Activated gamma-delta T cell treated with Interleukin-2 at 50 U/mL for 16 hours (primary cell): ENCODE measurements around the gene GSTM5.
"Not testable (repeated sequence)": the region's sequence is repeated elsewhere in the genome, so short reads cannot be mapped to it uniquely, and the experiment has no call there.

Experiments used
- DNase-seq: peaks from one replicate; pipeline ENCODE4 v3.0.0-alpha.2; 2020

GSTM5 gene

GRCh38 chr1:109711593-109712320, at the start of gene GSTM5:
GSTM5 (plus strand) TSS chr1:109712251; CDS start chr1:109712313, 62 bp downstream.
- not testable (repeated sequence) for DNase-seq

DNA sequence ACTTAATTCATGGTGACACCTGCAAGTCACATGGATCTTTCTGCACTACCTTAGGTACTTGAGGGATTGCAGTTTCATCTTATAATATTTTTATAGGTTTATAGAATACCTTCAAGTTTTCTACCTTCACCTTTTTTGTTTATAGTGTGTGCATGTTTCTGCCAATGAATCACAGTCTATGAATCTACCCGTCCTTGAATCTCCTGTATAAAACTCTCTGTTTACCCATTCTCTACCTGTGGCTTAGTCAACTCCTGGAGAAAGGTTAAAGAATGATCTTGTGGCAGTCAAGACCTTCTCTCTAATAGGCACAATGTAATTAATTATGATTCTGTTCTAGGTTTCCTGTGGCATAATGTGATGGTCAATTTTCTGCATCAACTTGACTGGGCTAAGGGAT, 47.4 kb upstream of the GSTM5 start:
- DNase-seq: no peak

DNA sequence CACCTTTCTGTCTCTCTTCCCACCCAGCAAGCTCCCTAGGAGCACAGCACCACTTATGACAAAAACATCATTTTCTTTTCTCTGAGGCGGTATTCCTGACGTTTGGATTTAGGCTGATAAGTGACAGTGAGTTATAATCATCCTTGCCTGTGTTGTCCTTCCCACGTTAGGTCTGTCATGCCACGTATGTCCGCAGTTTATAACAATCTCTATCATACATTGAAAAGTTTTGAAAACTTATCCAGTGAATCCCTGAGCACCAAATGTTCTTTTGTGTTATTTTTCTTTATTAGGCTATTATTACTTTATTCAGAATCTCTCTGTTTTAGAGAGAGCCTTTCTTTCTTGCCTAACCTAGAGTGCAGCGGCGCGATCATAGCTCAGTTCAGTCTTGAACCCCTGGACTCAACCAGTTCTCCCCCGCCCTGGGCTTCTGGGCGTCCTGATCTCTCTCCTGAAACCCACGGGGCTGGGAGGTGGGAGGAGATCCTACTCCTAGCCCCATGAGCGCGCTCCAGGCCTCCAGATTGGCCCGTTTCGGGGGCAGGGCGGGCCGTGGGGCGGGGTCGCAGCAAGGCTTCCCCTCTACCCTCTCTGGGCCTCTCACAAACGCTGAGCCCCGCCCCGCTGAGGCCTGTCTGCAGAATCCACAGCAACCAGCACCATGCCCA, 44.5 kb upstream of the GSTM5 start, which contains the start of gene GSTM2:
GSTM2 (plus strand) TSS at position 606 of the 671 bp plus-strand sequence; CDS start at position 665, 59 bp downstream.
- DNase-seq: peak; percentile 63

- DNase-seq: no peak
These were observed 43.8 kb upstream of the GSTM5 start for GRCh38 chr1:109668123-109668775.

DNA sequence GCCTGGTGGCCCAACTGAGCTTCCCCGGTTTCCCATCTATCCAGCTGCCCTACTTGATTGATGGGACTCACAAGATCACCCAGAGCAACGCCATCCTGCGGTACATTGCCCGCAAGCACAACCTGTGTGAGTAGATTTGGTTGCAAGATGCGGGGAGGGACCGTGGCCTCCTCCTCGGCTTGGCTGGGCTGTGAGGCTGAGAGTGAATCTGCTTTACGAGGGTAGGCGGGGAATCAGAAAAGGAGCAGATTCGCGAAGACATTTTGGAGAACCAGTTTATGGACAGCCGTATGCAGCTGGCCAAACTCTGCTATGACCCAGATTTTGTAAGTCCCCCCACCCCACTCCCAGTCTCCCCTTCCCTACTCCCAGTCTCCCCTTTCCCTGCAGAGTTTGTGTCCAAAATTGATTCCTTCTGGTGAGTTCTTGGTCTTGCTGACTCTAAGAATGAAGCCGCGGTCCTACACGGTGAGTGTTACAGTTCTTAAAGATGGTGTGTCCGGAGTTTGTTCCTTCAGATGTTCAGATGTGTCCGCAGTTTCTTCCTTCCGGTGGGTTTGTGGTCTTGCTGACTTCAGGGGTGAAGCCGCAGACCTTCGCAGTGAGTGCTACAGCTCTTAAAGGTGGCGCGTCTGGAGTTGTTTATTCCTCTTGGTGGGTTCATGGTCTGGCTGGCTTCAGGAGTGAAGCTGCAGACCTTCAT, 42.7 kb upstream of the GSTM5 start:
- DNase-seq: peak; percentile 10

DNA sequence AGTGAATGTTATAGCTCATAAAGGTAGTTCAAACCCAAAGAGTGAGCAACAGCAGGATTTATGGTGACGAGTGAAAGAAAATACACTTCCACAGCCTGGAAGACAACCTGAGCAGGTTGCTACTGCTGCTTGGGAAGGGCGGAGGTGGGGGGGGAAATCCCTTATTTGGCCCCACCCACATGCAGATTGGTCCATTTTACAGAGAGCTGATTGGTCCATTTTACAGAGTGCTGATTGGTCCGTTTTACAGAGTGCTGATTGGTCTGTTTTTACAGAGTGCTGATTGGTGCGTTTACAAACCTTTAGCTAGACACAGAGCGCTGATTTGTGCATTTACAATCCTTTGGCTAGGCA, 42.1 kb upstream of the GSTM5 start:
- not testable (repeated sequence) for DNase-seq

GRCh38 chr1:109671067-109671466, 41.0 kb upstream of the GSTM5 start:
- no peak for DNase-seq

GRCh38 chr1:109673861-109674260, 38.2 kb upstream of the GSTM5 start:
- not testable (repeated sequence) for DNase-seq

DNA sequence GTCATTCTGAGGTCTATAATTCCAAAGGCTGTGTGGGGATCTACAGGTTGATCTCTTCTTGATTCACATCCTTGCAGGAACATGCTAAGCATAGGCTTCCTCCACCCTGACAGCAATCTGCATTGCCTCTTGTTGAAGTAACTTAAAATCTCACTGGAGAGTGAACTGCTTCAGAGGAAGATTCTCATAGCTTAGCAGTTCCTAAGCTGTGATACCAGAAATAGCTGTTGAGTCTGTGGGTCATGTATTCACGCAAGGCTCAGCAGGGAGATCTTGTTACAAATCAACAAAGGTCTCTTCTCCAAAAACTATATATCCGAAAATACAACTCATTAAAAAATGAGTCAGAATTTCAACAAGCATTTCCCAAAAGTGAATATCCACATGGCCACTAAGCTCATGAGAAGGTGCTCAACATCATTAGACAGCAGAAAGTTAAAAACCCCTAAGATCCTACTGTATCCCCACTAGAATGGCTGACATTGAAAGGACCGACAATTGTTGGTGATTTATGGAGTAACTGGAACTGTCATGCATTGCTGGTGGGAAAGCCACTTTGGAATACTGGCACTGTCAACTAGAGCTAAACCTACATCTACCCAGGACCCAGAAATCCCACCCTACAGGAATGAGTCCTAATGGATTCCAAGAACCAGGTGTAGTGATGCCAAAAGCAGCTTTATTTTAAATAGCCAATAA, 35.2 kb upstream of the GSTM5 start:
- not testable (repeated sequence) for DNase-seq

GRCh38 chr1:109677459-109677858, 34.6 kb upstream of the GSTM5 start:
- DNase-seq: no peak

- not testable (repeated sequence) for DNase-seq
These were observed 33.4 kb upstream of the GSTM5 start for GRCh38 chr1:109678637-109679036.

DNA sequence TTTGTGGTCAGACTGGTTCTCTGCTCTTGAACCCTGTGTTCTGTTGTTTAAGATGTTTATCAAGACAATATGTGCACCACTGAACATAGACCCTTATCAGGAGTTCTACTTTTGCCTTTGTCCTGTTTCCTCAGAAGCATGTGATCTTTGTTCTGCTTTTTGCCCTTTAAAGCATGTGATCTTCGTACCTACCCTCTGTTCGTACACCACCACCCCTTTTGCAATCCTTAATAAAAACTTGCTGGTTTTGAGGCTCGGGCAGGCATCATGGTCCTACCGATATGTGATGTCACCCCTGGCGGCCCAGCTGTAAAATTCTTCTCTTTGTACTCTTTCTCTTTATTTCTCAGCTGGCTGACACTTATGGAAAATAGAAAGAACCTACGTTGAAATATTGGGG, 27.3 kb upstream of the GSTM5 start:
- DNase-seq: not testable (repeated sequence)

DNA sequence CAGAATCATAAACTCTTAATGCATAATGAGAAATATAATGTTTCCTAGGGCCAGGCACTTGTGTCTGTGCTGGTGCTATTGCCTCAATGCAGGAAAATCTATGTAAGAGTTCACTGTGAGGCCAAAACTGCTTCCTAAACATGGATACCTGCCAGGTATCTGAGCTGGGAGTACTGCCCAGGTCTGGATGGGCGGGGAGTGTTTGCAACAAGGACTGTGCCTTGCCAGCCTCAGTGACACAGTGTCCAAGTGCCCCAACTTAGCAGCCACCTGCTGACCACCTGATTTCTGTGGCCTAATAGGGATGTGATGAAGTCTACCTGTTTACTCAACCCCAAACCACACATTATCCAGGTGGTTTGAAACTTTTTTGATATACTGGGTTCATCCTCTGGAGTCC, 26.7 kb upstream of the GSTM5 start:
- DNase-seq: not testable (repeated sequence)

- DNase-seq: not testable (repeated sequence)
These were observed 26.2 kb upstream of the GSTM5 start for GRCh38 chr1:109685890-109686289.

DNA sequence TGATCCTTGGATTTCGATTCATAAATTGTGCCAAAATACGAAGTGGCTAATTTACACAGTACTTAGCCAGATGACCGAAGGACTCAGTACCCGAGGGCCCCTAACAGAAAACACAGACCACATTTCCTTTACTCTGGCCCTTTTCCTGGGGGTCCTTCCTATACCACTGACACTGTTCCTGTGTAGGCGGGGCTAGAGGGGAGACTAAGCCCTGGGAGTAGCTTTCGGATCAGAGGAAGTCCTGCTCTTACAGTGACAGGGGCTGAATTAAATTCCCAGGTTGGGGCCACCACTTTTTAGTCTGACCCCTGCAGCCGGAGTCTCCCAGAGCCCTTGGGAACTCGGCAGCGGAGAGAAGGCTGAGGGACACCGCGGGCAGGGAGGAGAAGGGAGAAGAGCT, 24.9 kb upstream of the GSTM5 start:
- DNase-seq: not testable (repeated sequence)

- peak; percentile 82 for DNase-seq
These were observed 24.2 kb upstream of the GSTM5 start, which contains the start of gene GSTM1 for GRCh38 chr1:109687641-109688499. GSTM1 (plus strand) TSS chr1:109687817; CDS start chr1:109687874, 57 bp downstream.

DNA sequence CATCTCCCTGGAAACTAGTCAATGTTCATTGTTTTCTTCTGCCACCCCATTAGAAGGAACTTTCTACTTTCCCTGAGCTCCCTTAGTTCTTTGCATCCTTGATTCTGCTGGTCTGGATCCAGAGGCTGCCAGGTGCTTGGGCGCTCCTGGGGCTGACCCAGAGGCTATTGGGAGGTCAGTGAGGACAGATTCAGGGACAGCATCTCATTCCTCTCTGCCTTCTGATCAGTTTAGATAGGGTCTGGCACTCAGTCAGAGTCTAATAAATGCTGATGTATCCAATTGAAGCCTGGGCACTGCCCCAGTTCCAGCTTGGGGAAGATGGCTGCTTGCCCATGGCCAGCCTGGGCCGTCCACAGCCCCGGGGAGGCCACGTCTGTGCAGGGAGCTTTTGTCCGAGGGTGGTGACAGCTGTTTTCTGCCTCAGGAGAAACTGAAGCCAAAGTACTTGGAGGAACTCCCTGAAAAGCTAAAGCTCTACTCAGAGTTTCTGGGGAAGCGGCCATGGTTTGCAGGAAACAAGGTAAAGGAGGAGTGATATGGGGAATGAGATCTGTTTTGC, 22.1 kb upstream of the GSTM5 start:
- no peak for DNase-seq

DNA sequence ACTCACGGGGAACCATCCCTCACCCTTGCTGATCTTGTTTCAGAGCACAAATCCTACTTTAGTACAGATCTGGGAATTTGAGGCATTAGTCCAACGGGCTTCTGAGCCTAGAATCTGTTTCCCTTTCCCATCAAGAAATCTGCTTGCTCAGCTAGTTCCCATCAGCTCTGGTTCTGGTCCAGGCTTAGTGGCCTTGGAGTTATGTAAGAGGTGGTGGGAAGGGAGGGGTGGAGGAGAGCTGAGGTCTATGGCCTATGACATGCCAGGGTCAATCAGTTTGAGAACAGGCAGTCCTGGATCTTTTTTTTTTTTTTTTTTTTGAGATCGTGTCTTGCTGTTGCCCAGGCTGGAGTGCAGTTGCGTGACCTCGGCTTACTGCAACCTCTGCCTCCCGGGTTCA, 20.3 kb upstream of the GSTM5 start:
- no peak for DNase-seq

GRCh38 chr1:109694400-109694799, 17.7 kb upstream of the GSTM5 start:
- not testable (repeated sequence) for DNase-seq

DNA sequence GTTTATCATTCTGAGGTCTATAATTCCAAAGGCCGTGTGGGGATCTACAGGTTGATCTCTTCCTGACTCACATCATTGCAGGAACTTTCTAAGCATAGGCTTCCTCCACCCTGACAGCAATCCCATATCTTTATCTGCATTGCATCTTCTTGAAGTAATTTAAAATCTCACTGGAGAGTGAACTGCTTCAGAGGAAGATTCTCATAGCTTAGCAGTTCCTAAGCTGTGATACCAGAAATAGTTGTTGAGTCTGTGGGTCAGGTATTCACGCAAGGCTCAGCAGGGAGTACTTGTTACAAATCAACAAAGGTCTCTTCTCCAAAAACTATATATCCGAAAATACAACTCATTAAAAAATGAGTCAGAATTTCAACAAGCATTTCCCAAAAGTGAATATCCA, 16.9 kb upstream of the GSTM5 start:
- not testable (repeated sequence) for DNase-seq

GRCh38 chr1:109697066-109697465, 15.0 kb upstream of the GSTM5 start:
- DNase-seq: no peak
